Measurements from ENCODE around the gene ATAD3B. TPM values are rescaled to one million over a fixed set of nuclear protein-coding genes. Genes with fewer than 3 reads are reported as not detected.
"Not testable (repeated sequence)": the region's sequence is repeated elsewhere in the genome, so short reads cannot be mapped to it uniquely, and the experiment has no call there.

The ATAD3B gene
- total RNA-seq, 4 donors from 2014 or later, result 3.5 to 7.1 (median 5.9) TPM

DNA sequence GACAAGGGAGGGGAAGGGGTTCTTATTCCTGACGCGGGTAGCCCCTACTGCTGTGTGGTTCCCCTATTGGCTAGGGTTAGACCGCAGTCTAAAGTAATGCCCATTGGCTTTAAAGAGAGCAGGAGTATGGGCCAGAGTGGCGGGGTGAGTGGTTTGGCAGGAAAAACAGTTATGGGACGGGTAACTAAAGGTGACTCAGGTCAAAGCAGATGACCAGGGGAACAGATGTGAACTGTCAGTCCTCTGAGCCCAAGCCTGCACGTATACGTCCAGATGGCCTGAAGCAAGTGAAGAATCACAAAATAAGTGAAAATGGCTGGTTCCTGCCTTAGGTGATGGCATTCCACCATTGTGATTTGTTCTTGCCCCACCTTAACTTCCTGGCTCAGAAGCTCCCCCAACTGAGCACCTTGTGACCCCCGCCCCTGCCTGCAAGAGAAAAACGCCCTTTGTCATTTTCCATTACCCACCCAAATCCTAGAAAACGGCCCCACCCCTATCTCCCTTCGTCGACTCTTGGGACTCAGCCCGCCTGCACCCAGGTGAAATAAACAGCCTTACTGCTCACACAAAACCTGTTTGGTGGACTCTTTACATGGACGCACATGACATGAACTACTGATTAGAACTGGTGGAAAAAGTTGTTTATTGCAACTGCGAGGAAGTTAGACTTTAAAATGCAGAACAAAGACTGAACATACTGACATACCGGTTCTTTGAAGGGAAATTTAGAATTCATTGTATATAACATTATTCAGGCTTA is 758 bp upstream of the ATAD3B start:
- Histone ChIP-seq H3K4me1 (peaks cover 9 to 25% of the 10 kb centered on the region in 2 donors), H3K9me3 (no peaks in the 10 kb centered on the region), H3K27me3 (no peaks in the 10 kb centered on the region), H3K4me3 (peak overlapping the region; percentile 63 to 86 (median 80)), H3K36me3 (no peaks in the 10 kb centered on the region), H3K27ac (peak overlapping the region; percentile 82 to 92 (median 86))
- in situ Hi-C loops (cut with MboI; ENCODE audit: low sequenced_read_pairs in 4 of 4) (no loop called here), intact Hi-C loops (cut with DNase I; ENCODE audit: low total_unique reads) (loop anchor here (1.0 kb wide), 4 partner anchors 41 to 144 kb away; partner anchors contain the start of genes ATAD3A, CCNL2, MIB2 and SSU72)
- ATAC-seq, result no peak
- no peak for DNase-seq
- no peak for TF ChIP-seq POLR2A (IDR thresholded peaks at IDR 0.05)
- TF ChIP-seq, protein P1, sequence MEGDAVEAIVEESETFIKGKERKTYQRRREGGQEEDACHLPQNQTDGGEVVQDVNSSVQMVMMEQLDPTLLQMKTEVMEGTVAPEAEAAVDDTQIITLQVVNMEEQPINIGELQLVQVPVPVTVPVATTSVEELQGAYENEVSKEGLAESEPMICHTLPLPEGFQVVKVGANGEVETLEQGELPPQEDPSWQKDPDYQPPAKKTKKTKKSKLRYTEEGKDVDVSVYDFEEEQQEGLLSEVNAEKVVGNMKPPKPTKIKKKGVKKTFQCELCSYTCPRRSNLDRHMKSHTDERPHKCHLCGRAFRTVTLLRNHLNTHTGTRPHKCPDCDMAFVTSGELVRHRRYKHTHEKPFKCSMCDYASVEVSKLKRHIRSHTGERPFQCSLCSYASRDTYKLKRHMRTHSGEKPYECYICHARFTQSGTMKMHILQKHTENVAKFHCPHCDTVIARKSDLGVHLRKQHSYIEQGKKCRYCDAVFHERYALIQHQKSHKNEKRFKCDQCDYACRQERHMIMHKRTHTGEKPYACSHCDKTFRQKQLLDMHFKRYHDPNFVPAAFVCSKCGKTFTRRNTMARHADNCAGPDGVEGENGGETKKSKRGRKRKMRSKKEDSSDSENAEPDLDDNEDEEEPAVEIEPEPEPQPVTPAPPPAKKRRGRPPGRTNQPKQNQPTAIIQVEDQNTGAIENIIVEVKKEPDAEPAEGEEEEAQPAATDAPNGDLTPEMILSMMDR (IDR thresholded peaks at IDR 0.05 in 4 of 5, conservative IDR thresholded peaks at IDR 0.05 in 1 of 5), result no peak

DNA sequence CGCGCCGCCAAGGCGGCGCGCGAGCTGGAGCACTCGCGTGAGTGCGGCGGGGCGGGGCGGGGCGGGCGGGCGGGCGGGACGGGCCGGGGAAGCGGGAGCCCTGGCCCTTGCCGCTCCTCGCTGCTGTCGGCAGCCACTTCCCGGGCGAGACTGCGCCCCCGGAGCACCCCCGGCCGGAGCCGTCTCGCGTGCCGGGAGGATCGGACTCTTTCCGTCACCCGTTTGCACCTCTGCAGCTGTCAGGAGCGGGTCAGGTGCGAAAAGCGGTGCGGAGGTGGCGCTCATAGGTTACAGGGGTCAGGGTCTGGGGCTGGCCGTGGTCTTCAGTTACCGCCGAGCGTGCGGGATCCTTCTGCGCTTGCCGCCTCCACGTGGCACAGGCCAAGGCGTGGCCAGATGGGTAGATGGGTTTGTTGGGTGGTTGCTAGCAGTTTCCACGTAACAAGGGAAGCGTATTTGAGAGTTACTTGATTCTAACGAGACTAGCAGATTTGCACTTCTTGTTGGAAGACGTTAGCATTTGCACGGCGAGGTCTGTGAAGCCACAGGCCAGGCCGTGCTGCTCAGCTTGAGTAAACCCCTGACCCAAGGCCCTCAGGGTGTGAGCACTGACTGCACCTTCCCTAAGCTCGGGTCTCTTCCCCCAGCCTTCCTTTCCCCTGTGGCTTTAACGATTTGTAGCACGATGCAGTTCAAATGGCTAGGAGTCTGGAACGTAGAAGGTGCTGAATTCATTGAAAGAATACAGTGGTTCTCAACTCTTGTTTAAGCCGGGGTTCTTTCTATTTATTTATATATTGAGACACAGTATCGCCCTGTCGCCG is 700 bp downstream of the ATAD3B start:
- Histone ChIP-seq H3K27ac (peak overlapping the region; percentile 82 to 92 (median 86)), H3K4me1 (peaks cover 9 to 25% of the 10 kb centered on the region in 2 donors), H3K4me3 (peak overlapping the region; percentile 56 to 86 (median 80))
- in situ Hi-C loops (cut with MboI; ENCODE audit: low sequenced_read_pairs in 4 of 4); H3K27me3 ChIP-seq; intact Hi-C loops (cut with DNase I; ENCODE audit: low total_unique reads); DNase-seq; H3K36me3 ChIP-seq; H3K9me3 ChIP-seq: not testable (repeated sequence)
- ATAC-seq, result peak in 1 of 2 donors; percentile 13

DNA sequence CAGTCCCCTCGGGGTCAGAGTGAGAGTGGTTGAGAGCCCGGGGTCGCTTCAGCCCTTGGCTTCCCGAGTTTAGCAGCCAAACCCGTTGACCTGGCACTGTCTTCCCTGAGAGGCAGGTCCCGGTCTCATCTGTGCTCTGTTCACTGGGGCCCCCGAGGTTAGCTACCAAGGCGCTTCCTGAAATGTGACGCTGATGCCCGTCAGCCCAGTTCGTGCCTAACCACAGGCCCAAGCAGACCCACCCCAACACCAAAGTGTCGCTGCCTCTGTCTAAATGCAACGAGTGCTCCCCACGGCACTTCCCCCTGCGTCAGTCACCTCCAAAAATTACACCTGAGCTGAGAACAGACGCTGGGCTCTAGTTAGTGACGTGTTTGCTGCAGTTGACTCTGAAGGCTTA is 4.4 kb downstream of the ATAD3B start:
- H3K27ac ChIP-seq; in situ Hi-C loops (cut with MboI; ENCODE audit: low sequenced_read_pairs in 4 of 4); H3K9me3 ChIP-seq; H3K27me3 ChIP-seq; ATAC-seq; DNase-seq; intact Hi-C loops (cut with DNase I; ENCODE audit: low total_unique reads); H3K4me3 ChIP-seq: not testable (repeated sequence)
- Histone ChIP-seq H3K36me3 (peaks cover 0 to 15% of the 10 kb centered on the region in 2 donors), H3K4me1 (peaks cover 9 to 18% of the 10 kb centered on the region in 2 donors)

DNA sequence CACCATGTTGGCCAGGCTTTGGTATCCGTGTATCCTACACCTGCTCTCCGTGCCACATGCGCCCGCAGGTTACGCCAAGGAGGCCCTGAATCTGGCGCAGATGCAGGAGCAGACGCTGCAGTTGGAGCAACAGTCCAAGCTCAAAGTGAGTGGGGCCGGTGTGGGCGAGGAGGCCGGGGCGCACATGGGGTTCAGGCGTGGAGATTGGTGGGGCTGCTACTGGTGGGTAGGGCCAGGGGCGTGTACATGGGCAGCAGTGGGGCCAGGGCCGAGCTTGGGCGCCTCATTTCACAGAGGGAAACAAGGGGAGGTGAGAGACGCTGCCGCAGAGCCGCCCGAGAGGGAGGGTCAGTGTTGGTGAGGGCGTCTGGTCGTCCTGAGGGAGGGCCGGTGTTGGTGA is 5.6 kb downstream of the ATAD3B start:
- H3K4me1 ChIP-seq, result peaks cover 9 to 15% of the 10 kb centered on the region in 2 donors
- H3K4me3 ChIP-seq, result no peak overlapping the region
- peaks cover 0 to 15% of the 10 kb centered on the region in 2 donors for H3K36me3 ChIP-seq
- intact Hi-C loops (cut with DNase I; ENCODE audit: low total_unique reads) (no loop called here), in situ Hi-C loops (cut with MboI; ENCODE audit: low sequenced_read_pairs in 4 of 4) (no loop called here)
- DNase-seq (no peak), ATAC-seq (no peak)
- no peaks in the 10 kb centered on the region for H3K9me3 ChIP-seq
- H3K27me3 ChIP-seq, result no peaks in the 10 kb centered on the region
- TF ChIP-seq, protein P1 (IDR thresholded peaks at IDR 0.05 in 4 of 5, conservative IDR thresholded peaks at IDR 0.05 in 1 of 5), result no peak
- no peak for TF ChIP-seq POLR2A (IDR thresholded peaks at IDR 0.05)
- no peak overlapping the region for H3K27ac ChIP-seq

DNA sequence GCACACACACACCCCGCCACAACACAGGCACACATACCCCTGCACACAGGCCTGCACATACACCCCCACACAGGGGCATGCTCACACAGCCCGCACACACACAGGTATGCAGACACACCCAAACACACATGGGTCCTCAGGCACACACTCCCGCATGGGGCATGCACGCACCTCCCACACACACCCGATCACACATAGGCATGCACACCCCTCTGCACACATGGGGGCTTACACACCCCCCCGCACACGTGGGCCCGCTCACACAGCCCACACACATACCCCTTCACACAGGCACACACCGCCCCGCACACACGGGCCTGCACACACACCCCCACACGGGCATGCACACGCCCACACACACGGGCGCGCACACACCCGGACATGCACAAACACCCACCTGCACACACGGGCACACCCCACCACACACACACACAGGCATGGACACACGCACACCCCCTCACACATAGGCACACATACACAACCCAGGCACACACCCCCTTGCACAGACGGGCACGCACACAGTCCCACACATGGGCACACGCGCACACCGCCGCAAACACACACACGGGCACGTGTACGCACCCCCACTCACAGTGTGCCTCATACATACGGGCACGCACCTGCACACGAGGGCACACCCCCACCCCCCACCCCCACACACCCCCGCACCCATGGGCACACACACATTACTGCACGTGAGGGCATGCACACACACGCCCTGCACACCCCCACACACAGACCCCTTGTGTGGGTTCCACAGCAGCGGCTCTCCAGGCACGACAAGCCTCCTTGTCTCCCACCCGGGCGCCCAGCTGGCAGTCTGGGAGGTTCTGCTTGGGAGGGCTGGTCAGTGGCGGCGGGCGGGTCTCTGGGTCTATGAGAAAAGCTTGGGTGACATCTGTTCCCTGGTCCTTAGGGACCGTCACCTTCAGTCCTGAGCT is 8.3 kb downstream of the ATAD3B start:
- H3K4me1 ChIP-seq, result no peaks in the 10 kb centered on the region
- TF ChIP-seq POLR2A (IDR thresholded peaks at IDR 0.05), result no peak
- TF ChIP-seq, protein P1 (IDR thresholded peaks at IDR 0.05 in 4 of 5, conservative IDR thresholded peaks at IDR 0.05 in 1 of 5), result no peak
- no peak overlapping the region for H3K4me3 ChIP-seq
- ATAC-seq (no peak), DNase-seq (no peak)
- H3K27ac ChIP-seq, result no peak overlapping the region
- H3K9me3 ChIP-seq, result no peaks in the 10 kb centered on the region
- in situ Hi-C loops (cut with MboI; ENCODE audit: low sequenced_read_pairs in 4 of 4) (no loop called here), intact Hi-C loops (cut with DNase I; ENCODE audit: low total_unique reads) (no loop called here)
- H3K27me3 ChIP-seq, result no peaks in the 10 kb centered on the region
- H3K36me3 ChIP-seq, result peaks cover 0 to 34% of the 10 kb centered on the region in 2 donors

DNA sequence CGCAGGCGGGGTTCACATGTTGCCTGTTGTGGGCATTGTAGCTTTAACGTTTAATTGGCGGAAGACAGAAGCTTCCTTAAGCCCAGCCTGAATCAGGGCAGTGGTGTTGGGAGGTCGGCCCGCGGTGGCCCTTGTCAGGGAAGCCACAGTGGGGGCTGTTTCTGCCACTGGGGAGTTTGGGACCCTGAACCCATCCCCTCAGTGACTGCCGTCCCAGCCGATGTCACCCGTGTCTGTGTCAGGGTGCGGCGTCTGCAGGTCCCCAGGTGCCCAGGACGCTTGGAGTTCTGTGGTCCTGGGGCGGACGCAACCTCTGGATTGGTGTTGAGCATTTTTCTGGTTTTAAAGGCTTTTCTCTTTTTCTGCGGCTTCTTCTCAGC is 8.9 kb downstream of the ATAD3B start:
- H3K9me3 ChIP-seq; H3K4me3 ChIP-seq; H3K27ac ChIP-seq; H3K27me3 ChIP-seq; ATAC-seq; DNase-seq; intact Hi-C loops (cut with DNase I; ENCODE audit: low total_unique reads); H3K4me1 ChIP-seq; in situ Hi-C loops (cut with MboI; ENCODE audit: low sequenced_read_pairs in 4 of 4): not testable (repeated sequence)
- H3K36me3 ChIP-seq, result peaks cover 0 to 41% of the 10 kb centered on the region in 2 donors

DNA sequence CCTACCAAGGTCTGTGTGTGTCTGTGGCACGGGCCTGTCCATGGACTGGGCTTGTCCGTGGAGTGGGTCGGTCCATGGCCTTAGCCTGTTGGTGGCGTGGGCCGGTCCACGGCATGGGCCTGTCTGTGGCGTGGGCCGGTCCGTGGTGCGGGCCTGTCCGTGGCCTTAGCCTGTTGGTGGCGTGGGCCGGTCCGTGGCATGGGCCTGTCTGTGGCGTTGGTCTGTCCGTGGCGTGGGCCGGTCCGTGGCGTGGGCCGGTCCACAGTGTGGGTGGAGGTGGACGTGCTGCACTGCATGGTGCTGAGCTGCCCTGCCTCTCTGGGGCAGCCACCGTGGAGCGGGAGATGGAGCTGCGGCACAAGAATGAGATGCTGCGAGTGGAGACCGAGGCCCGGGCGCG is 10.2 kb downstream of the ATAD3B start:
- in situ Hi-C loops (cut with MboI; ENCODE audit: low sequenced_read_pairs in 4 of 4); ATAC-seq: not testable (repeated sequence)

More for the DNA sequence above, 10.2 kb downstream of the ATAD3B start:
- DNase-seq; H3K27ac ChIP-seq; H3K4me3 ChIP-seq; H3K4me1 ChIP-seq; H3K27me3 ChIP-seq; H3K9me3 ChIP-seq; intact Hi-C loops (cut with DNase I; ENCODE audit: low total_unique reads): not testable (repeated sequence)
- peaks cover 0 to 48% of the 10 kb centered on the region in 2 donors for H3K36me3 ChIP-seq
